SKM-1 treated with dmso at 0.1 percent for 144 hours (cell line): ENCODE results near the gene MYZAP.
"Not testable (repeated sequence)": the region's sequence is repeated elsewhere in the genome, so short reads cannot be mapped to it uniquely, and the experiment has no call there.

Experiments
- DNase-seq: peaks from one replicate; lab custom pipeline; 2025; ENCODE audit not compliant: unreplicated experiment; lab: John Stamatoyannopoulos, UW

MYZAP gene

DNA sequence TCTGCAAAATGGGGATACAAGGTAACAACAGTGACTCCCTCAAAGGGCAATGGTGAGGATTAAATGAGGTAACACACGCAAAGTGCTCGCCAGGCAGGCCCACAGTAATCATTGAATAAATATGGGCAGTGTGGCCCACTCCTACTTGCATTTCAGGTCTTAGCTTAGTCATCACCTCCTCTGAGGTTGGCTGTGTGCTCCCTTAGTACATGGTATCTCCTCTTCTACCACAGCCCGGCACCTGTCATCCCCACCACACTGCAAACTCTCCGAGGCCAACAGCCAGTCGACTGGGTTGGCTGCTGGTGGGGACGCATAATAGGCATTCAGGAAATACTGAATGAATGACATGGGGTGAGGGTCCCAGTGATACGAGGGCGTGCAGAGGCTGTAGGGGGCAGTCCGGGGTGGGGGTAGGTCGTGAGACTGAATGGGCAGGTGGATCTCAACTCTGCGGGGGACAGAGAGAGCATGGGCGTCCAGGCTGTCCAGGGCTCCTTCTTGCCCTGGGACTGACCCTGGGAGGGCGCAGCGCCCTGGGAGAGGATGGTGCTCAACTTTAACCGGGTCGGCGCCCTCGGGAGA is 375 bp upstream of the MYZAP start:
- no peak for DNase-seq

DNA sequence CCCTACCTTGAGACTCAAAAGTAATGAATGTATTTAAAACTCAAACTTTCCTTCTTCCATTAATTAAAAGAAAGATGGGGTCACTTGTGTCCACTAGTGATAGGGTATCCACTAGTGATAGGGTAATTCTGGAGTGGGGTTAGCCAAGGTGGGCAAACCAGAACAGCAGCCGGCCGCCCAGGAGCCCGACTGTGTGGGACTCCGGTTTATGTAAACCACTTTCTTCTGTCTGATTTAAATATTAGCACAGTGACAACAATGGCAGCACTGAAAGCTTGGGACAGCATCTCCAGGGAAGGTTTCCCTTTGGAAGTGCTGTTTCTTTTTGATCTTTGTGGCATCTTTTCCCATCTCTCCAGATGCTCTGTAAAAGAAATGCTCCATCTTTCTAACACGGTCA is 722 bp downstream of the MYZAP start:
- no peak for DNase-seq

DNA sequence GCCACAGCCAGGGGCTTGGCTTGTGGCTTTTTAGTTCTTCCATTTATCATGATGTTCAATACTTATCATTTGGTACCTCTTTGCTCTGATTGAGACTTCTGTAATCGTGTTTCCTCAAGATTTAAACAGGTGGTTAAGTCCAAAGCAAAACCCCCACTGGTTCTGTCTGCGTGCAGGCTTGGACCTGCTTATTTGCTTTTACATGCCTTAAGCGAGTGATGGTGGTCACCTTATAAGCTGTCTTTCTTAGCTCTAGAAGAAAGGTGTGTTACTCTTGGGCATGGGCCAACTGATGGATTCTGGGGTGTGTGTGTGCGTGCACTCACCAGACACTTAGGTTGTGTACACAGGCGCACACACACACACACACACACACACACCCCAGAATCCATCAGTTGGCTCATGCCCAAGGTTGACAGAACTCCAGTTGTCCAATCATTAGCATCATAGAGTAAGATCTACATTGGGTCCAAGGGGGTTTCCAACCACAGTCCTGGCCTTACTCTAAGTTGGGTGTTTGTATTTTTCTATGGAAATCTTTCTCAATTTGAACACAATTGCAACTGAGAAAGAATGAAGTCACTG is 1.2 kb downstream of the MYZAP start:
- DNase-seq = no peak

DNA sequence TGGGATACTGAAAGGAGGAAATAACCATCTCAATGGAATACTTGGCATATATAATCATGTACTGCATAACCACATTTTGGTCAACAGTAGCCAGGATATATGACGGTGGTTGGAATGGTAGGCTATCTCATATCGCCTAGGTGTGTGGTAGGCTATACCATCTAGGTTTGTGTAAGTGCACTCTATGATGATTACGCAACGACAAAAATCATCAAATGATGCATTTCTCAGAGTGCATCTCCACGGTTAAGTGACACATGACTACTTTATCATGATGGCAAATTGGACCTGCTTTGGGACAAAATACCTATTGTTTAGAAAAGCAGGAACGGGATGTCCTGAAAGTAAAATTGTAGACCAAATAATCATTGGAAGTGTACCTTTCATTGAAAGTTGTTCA is 2.8 kb downstream of the MYZAP start:
- no peak for DNase-seq

DNA sequence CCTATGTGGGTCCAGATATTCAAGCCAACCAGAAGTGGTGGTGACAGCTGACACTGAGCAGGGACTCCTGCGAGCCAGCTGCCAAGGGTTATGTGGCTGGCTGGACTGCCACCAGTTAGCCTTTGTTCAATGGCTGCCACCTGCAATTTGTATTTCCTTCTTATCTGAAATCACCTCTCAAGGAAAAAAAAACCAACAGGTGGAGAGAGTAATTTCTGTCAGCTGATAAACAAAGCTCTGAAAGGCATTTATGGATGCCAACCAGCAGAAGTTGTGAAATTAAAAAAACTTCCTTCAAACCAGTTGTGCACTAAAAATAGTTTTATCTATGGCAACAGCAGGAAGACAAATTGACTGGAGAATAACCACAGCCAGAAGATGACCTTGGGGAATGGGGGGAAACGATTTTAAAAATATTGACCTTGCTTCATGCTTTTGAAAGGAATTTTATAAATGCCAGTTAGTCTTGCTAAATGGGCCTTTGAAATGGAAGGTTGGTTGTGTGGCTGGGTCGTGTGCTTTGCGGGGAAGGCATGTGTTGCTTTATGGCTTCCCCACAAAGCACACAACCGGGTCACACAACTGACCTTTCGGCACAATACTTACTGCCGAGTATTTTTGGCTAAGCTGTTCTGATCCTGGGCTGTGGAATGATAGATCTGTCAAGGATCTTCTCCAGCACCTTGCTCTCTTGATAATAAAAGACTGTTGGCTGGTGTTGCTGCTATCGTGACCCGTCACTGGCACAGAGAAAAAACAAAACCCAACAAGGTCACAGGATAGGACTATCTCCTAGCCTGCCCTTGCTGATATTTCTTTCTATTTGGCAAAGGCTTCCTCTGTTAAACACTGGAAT is 3.5 kb downstream of the MYZAP start:
- DNase-seq = no peak

DNA sequence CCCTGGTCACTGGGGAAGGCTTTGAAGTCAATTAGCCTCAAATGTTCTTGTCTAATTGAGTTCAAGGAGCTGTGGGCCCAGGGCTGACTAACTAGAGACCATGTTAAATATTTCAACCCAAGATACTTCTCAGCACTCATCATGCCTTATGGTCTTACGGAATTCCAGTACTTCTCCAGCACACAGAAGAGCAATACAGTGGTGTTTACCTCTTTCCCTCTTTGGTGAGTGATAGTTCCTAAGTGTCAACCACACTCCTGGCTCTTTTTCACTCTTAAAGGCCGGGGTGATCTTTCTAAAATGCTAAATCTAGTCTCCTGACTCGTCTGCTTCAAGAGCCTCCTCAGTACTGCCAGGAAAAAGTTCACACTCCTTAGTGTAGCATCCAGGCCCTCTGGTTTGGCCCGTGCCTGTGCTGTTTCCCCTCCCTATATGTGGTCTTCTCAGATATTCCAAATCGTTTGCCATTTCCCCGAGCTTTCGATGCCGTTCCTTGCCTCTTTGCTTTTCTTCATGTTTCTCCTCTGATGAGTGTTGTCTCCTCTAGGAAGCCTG is 4.7 kb downstream of the MYZAP start:
- no peak for DNase-seq

DNA sequence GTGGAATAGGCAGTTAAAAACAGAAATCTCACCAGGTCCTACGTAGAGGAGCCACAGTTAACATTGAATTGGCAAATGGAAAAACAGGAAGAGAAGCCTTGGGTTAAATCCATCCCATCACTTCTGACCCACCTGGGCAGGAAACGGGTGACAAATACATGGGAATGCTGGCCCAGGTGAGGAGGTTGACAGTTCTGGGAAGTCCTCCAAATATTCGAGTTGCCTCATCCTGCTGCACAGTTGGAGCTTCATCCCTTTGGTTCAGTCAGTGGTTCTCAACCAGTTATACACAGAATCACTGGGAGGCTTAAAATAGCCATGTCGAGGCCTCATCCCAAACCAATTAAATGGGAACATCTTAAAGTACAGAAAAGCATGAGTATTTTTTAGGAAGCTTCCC is 5.3 kb downstream of the MYZAP start:
- no peak for DNase-seq

DNA sequence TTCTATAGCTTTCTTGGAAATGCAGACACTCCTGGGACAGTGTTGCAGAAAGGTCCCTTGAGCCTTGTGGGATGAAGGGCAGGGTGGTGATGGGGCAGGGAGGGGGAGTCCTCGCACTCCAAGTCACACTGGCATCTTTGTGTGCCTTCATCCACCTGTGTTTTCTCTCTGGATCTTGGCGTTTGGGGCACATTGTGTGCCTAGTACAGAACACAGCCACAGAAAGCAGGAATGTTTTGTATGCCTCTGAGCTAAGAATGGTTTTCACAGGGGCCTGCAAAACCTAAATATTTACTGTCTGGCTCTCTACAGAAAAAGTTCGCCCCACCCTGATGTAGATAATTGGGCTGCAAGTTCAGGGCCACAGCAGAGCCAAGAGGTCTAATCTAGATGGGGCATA is 5.7 kb downstream of the MYZAP start:
- DNase-seq = no peak

DNA sequence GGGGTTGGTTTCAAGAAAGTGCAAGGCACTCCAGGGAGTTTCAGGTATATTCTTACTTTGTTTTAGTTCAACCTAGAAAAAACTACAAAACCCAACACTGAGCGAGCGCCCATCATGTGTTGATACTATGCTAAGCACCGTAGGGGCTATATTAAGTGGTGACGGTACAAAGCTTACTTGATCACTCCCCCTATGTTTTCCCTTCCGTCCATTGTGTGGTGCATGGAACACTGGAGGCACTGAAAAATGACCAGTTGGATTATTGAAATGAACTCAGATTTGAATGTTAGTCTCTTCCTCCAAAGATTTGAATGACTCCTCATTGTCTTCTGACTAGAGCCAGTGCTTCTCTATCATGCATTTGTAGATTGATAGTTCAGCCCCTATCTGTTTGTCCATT is 6.6 kb downstream of the MYZAP start:
- no peak for DNase-seq

DNA sequence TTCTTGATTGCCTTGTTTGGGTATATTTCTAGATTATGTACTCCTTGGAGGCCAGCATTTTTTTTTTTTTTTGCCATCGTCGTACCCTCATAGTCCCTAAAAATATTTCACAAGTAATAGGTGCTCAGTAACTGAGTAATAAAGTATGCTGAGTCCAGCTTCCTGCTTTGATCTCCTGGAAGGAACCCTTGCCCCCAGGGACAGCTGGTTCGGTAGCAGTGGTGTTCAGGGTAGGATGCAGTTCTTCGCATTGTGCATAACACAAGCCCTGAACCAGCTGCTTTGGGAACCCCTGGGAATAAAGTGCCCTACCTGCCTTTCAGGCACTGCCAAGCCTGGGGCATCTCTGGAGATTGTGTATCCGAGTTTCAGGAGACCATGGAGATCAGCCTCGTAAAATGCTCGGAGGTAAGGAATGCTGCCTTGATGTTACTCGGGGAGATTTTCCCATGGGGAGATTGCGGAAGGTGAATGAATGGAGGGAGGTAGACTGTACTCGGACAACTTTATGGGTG is 7.6 kb downstream of the MYZAP start:
- no peak for DNase-seq

DNA sequence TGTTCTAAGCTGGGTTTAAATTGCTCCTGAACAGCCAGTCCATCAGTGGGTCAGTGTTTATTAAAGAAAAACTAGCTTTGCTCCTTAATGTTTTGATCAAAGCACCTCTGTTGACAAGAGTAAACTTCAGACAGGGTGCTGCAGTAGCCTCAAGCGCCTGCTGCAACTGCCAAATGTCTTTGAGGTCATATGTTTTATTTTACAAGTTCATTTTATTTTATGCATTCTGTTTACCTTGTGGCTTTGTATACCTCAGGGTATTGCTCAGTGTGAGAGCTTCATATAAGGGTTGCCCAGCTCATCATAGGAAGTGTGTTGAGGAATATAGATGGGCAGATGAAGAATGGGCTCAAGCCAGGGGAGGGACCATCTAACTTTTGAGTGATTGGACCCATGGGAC is 8.5 kb downstream of the MYZAP start:
- DNase-seq = no peak

DNA sequence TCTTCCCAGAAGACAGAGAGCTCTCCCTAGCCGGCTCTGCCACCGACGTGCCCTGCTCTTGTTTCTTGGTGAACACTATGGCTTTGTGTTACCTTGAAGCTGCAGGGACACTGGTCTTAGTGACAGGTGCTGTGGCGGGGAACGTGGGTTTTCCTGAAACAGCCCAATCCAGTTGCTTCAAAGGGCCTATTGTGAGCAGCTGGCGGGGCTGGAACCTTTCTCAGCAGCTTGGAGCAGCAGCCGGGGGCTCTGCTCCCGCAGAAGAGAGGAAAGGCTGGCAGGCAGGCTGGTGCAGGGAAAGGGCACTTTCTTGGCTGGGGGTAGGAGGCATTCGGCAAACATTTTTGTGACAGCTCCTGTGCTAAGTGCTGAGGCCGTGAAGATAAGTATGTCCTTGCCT is 12.8 kb downstream of the MYZAP start:
- no peak for DNase-seq

DNA sequence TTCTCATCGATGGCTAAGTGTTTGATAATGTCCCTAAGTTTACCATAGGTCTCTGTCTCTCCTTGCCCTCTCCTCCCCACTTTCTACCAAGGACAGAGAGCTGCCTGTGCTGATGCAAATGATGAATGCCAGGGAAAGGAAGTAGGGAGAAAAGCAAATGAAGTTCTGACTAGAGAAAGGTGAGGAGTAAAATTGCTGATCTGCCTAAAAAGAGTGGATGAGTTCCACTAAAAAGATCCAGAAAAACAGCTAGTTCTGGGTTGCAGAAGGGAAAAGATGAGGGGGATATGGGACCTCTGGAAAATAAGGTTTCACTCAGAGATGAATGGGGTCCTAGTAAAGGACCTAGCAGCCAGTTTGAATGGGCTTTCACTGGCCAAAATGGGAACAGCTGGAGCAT is 13.8 kb downstream of the MYZAP start:
- DNase-seq = no peak

DNA sequence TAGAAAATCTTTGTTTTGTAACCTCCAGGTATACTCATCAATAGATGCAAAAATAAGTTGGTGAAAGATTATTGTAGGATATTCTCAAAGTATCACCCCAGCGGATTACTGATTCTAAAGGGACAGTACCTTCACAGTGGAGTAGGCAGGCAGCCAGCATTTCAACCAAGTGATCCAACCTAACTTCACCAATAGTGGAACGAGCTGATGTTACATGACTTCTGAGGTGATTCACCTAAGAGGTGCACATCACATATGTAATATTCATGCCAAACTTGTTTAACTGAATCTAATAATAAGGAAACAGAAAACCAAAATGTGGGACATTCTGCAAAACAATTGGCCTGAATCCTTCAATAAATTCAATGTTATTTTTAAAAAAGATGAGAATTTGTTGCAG is 14.3 kb downstream of the MYZAP start:
- no peak for DNase-seq

DNA sequence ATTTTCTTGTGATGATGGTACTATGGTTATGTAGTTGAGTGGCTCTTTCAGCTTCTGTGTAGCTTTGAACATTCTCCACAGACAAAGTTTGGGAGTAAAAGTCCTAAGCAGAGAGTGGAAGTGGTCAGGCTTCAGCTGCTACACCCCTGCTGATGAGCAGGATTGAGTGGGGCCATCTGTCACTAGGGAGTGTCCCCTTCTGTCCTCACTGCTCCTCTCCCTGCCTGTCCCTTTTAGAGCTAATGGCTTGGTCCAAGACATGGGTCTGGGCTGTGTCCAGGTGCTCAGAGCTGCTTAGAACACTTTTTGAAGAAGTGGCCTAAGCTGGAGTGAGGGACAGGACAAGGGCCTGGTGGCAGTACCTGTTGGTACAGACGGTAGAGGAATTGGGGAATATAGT is 15.1 kb downstream of the MYZAP start:
- no peak for DNase-seq

DNA sequence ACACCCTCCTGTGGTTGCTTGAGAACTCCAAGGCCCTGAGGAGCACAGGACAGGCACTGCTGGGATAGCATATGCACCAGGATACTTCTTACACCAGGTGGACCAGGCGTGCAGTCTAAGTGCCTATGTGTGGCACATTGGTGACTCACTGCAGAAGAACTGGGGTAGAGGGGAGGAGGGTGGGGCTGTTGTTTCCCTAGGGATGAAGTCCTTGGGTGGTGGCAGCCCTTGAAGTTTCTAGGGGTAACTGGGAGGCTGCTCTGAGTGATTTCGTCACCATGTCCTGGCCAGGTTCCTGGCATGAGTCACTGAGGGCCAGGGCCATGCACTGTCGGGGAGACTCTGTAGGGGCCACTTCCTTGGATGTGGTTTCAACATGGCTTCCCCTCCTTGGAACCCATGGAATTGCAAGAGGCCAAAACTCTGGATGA is 15.9 kb downstream of the MYZAP start:
- DNase-seq = no peak

DNA sequence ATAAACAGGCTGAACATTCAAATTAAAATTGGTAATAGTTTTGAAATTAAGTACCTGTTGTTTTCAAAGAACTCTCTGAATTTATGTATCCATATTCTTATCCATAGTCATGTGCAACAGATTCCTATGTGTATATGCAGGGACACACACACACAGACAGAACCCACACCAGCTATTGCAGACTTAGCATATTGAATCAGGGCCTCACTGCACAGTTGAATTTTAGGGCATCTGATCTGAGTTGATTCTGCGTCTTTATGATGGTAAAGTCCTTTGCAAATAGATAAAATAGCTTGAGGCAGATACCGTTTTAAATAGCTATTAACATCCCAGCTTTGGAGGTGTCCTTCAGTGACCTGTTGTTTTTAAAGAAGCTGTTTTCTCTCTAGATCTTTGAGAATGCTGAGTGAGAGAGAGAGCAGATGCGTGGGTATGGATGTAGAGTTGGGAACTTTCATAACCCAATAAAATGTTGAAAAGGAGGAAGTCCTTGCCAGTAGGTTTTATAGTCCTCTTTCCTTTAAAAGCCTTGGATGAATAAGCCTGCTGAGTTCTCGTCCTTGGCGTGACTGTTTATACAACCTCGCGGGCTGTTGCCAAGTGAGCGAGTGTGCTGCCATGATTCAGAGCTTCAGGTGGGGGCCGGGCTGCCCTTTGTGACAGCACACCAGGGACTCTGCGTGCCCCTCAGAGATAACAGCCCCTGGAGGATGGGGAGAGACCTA is 18.3 kb downstream of the MYZAP start:
- DNase-seq = no peak

DNA sequence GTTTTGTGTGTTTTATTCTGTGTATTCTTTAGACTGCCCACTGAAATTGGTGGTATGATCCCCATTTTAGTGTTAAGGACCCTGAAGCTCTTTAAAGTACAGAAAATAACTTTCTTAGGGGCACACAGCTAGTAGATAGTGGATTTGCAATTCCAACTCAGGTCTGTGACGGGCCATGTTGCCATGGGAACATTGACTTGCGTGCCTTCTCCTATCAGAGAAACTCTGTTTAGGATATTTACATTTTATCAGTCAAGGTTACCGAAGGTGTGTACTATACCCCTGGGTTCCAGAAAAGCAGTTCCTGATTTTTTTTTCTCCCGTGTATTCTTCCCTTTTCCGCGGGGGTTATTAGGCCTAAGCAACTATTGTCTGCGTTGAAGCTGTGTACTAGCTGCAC is 19.4 kb downstream of the MYZAP start:
- DNase-seq = no peak

DNA sequence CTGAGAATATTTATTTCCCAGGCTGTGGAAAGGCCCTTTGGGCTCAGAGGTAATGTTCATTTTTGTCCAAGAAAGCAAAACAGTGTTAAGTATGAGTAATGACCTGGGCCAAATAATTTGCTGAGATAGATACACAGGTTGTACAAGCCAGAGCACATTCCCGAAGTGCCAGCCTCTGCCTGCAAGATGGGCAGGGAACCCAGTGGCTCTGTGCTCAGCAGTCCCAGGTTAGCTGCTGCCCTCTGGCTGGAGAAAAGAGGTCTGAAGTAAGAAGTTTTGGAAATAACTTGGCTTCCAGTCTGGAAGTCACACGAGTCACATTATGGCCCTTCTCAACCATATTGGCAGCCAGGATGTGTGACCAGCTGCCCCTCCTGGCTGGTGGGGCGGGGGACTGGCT is 20.2 kb downstream of the MYZAP start:
- no peak for DNase-seq

DNA sequence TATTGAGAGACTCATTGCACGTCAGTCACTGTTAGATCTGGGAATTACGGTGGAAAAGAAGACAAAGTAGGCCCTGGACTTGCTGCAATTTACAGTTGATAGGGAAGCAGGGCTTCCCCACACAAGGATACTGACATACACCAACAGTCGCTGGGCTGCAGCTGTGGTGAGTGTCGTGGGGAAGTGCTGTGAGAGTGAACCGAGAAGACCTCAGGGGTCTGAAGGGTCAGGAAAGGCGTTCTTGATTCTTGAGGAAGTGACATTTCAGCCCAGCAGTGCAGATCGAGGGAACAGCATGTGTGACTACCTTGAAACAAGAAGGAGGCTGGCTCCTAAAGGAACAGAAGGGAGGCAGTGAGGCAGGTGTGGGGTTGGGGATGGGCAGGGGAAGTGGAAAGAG is 22.5 kb downstream of the MYZAP start:
- no peak for DNase-seq

DNA sequence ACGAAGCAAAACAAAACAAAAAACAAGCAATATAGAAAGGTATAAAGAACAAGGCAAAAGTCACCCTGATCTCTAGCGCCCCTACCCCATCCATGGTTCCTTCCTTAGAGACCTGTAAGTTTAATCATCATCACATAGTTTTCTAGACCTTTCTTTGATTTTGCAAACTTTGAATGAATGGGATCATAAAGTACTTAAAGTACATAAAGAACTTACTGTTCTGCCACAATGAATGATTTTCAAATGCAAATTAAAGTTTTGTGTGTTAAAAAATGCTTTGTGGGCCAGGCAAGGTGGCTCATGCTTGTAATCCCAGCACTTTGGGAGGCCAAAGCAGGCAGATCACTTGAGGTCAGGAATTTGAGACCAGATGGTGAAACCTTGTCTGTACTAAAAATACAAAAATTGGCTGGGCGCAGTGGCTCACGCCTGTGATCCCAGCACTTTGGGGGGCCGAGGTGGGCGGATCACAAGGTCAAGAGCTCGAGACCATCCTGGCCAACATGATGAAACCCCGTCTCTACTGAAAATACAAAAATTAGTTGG is 24.3 kb downstream of the MYZAP start:
- DNase-seq = not testable (repeated sequence)
